Measurements from ENCODE around the gene TFAP2E. TPM values are rescaled to one million over a fixed set of nuclear protein-coding genes. Genes with fewer than 3 reads are reported as not detected.

Gene TFAP2E
- total RNA-seq, 1 donor from 2014 or later, result 1.4 TPM

DNA sequence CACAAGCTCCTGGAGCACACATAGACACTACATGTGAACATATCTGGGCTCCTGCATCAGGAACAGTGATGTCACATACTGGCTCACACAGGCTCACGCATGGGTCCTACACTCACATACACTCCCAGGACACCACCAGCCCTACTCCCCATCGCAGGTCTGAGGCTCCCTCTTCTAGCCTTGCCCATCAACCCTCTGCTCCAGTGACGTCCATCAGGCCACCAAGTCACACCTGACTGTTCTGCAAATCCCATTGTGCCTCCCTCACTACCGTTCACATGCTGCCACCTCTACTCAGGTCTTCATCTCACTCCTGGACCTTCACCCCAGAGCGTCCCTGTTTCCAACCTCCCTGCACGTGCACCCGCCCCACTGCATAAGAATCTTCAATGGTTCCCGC lies 18.1 kb downstream of the TFAP2E start:
- peaks cover 11% of the 10 kb centered on the region for H3K4me1 Mint-ChIP-seq (ENCODE audit: unreplicated experiment)
- TF ChIP-seq, protein P1, sequence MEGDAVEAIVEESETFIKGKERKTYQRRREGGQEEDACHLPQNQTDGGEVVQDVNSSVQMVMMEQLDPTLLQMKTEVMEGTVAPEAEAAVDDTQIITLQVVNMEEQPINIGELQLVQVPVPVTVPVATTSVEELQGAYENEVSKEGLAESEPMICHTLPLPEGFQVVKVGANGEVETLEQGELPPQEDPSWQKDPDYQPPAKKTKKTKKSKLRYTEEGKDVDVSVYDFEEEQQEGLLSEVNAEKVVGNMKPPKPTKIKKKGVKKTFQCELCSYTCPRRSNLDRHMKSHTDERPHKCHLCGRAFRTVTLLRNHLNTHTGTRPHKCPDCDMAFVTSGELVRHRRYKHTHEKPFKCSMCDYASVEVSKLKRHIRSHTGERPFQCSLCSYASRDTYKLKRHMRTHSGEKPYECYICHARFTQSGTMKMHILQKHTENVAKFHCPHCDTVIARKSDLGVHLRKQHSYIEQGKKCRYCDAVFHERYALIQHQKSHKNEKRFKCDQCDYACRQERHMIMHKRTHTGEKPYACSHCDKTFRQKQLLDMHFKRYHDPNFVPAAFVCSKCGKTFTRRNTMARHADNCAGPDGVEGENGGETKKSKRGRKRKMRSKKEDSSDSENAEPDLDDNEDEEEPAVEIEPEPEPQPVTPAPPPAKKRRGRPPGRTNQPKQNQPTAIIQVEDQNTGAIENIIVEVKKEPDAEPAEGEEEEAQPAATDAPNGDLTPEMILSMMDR (conservative IDR thresholded peaks at IDR 0.05), result no peak
- peaks cover 3% of the 10 kb centered on the region for H3K27me3 Mint-ChIP-seq
- no peaks in the 10 kb centered on the region for H3K9me3 Mint-ChIP-seq
- no peak for DNase-seq (ENCODE audit: extremely low spot score, unreplicated experiment)
- H3K36me3 Mint-ChIP-seq, result peaks cover 3% of the 10 kb centered on the region
- H3K27ac Mint-ChIP-seq, result no peak overlapping the region
- no peak overlapping the region for H3K4me3 Mint-ChIP-seq

DNA sequence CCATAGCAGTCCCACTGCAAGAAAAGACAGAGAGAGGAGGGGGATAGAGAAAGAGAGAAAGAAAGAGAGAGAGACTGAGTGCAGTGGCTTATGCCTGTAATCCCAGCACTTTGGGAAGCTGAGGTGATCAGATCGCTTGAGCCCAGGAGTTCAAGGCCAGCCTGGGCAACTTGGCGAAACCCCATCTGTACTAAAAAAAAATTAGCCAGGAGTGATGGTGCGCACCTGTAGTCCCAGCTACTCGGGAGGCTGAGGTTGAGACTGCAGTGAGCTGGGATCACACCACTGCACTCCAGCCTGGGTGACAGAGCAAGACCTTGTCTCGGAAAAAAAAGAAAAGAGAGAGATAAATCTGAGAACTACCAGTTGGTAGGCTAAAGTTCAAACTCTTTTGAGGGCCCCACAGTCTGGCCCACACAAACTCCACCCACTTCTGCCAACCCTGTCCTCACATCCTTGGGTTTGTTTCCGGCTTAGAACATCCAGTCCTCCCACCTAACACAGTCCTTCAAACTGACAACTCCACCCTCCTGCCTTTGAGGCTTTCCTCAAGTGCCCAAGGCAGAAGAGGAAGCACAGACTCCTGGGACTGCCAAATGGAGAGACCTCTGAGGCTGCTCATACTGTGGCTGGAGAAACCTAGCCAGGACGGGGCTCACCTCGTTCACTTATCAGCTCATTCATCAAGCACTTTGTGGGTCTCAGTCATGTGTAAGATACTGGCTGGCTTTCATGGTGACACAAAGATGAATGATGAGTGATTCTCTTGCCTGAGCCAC lies 20.1 kb downstream of the TFAP2E start:
- Mint-ChIP-seq H3K27ac (peak overlapping the region; percentile 71), H3K4me1 (ENCODE audit: unreplicated experiment) (peaks cover 11% of the 10 kb centered on the region), H3K27me3 (no peaks in the 10 kb centered on the region), H3K9me3 (no peaks in the 10 kb centered on the region), H3K36me3 (peaks cover 3% of the 10 kb centered on the region), H3K4me3 (peak overlapping the region; percentile 11)
- TF ChIP-seq, protein P1 (conservative IDR thresholded peaks at IDR 0.05), result no peak
- DNase-seq (ENCODE audit: extremely low spot score, unreplicated experiment), result no peak

DNA sequence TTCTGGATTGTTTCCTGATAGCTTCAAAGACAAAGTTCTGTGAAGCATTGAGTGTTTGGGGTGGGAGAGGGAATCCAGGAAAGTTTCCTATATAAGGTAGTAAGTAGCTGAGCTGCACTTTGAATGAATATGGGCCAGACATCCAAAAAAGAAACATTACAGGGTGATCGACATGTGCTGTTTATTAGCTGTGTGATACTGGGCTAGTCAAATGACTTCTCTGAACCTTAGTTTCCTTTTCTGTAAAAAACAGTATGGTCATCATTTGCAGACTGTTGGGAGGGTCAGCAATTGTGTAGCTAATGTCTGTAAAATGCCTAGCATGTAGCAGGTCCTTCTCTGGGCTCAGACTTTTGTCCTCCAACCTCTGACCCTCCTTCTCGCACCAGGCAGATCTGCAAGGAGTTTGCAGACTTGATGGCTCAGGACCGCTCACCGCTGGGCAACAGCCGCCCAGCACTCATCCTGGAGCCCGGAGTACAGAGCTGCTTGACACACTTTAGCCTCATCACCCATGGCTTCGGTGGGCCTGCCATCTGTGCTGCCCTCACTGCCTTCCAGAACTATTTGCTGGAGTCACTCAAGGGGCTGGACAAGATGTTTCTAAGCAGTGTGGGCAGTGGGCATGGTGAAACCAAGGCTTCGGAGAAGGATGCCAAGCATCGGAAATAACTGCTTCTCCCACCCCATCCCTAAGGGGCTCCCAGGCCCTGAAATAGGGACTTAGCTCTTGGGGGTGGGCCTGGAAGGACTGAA lies 21.1 kb downstream of the TFAP2E start:
- Mint-ChIP-seq H3K27me3 (no peaks in the 10 kb centered on the region), H3K4me1 (ENCODE audit: unreplicated experiment) (peaks cover 17% of the 10 kb centered on the region), H3K4me3 (peak overlapping the region; percentile 11), H3K9me3 (no peaks in the 10 kb centered on the region), H3K36me3 (peaks cover 6% of the 10 kb centered on the region), H3K27ac (peak overlapping the region; percentile 71)
- TF ChIP-seq, protein P1 (conservative IDR thresholded peaks at IDR 0.05), result no peak
- peak; percentile 62 for DNase-seq (ENCODE audit: extremely low spot score, unreplicated experiment)

DNA sequence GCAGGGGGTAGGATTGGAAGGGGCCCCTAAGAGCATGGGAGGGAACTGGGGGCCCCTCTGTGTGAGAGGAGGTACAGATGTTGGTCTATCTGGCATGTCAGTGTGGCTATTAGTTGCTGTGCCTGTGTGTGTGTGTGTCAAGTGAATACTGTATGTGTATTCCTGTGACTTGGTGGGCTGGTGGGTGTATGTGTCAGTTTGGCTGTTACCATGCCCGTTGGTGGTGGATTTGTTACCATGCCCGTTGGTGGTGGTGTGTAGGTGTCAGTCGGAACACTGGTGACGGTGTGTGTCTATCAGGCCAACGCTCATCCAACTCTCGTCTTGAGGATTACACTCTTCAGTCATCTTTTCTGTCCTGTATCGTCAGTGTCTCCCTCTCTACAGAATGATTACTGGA lies 22.6 kb downstream of the TFAP2E start:
- Mint-ChIP-seq H3K9me3 (no peaks in the 10 kb centered on the region), H3K27ac (no peak overlapping the region), H3K27me3 (no peaks in the 10 kb centered on the region), H3K36me3 (peaks cover 9% of the 10 kb centered on the region), H3K4me3 (no peak overlapping the region), H3K4me1 (ENCODE audit: unreplicated experiment) (peaks cover 18% of the 10 kb centered on the region)
- DNase-seq (ENCODE audit: extremely low spot score, unreplicated experiment), result peak; percentile 32
- TF ChIP-seq, protein P1 (conservative IDR thresholded peaks at IDR 0.05), result no peak

DNA sequence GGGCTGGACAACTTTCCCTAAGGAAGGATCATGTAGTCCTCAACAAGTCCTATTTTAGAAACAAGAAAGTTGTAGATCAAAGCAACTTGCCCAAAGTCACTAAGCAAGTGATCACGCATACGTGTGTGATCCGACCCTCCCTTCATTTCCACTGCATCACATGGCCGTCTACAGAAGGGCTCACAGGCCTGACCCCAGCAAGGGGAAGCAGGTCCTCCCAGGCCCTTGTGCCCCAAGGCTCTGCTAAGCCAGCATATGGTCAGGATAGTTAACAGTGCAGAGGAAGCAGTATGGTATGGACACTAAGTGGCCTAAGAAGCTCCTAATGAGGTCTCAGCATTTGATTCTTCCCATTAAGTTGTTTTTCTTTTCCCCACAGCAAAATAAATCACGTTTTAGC lies 24.8 kb downstream of the TFAP2E start:
- Mint-ChIP-seq H3K27me3 (no peaks in the 10 kb centered on the region), H3K9me3 (no peaks in the 10 kb centered on the region), H3K27ac (no peak overlapping the region), H3K4me1 (ENCODE audit: unreplicated experiment) (peaks cover 15% of the 10 kb centered on the region), H3K36me3 (peaks cover 12% of the 10 kb centered on the region), H3K4me3 (no peak overlapping the region)
- TF ChIP-seq, protein P1 (conservative IDR thresholded peaks at IDR 0.05), result no peak
- peak; percentile 31 for DNase-seq (ENCODE audit: extremely low spot score, unreplicated experiment)
